ENCODE results near the gene ZSWIM7. TPM values are rescaled to one million over a fixed set of nuclear protein-coding genes. Genes with fewer than 3 reads are reported as not detected.

ZSWIM7 gene
- total RNA-seq, 4 donors from 2014 or later: 3.7 to 13.4 (median 10.3) TPM

- no peak for DNase-seq
- H3K27ac ChIP-seq: no peak overlapping the region
- H3K36me3 ChIP-seq: no peaks in the 10 kb centered on the region
- intact Hi-C loops (cut with DNase I): no loop called here
- H3K4me3 ChIP-seq: no peak overlapping the region
- no peaks in the 10 kb centered on the region for H3K9me3 ChIP-seq
- H3K4me1 ChIP-seq: no peaks in the 10 kb centered on the region
- TF ChIP-seq POLR2A (IDR thresholded peaks at IDR 0.05) (no peak), CTCF (IDR thresholded peaks at IDR 0.05) (no peak)
- H3K27me3 ChIP-seq: no peaks in the 10 kb centered on the region
- WGBS, 2 donors: 88 to 92% methylated on average over 5 of the region's 5 CpGs
These were observed 64.6 kb downstream of the ZSWIM7 start for GRCh38 chr17:15934866-15935265.

DNA sequence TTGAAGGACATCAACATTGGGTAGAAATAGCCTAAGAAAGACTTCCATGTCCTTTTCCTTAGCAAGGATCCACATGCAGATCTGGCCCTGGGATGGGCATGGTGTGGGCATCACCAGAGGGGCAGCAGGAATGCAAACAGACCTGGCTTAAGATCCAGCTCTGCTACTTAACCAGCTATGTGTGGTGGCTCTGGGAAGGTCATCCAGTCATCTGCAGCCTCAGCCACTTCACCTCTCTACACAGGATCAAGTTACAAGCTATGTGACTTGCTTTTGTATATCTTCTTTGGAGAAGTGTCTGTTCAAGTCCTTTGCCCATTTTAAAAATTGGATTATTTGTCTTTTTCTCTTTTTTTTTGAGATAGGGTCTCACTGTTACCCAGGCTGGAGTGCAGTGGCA lies 68.1 kb downstream of the ZSWIM7 start:
- TF ChIP-seq CTCF (IDR thresholded peaks at IDR 0.05) (no peak), POLR2A (IDR thresholded peaks at IDR 0.05) (no peak)
- H3K36me3 ChIP-seq: no peaks in the 10 kb centered on the region
- H3K9me3 ChIP-seq: no peaks in the 10 kb centered on the region
- H3K27ac ChIP-seq: no peak overlapping the region
- intact Hi-C loops (cut with DNase I): no loop called here
- no peaks in the 10 kb centered on the region for H3K4me1 ChIP-seq
- no peak for DNase-seq
- peaks cover 0 to 24% (median 0%) of the 10 kb centered on the region in 4 donors for H3K27me3 ChIP-seq
- H3K4me3 ChIP-seq: no peak overlapping the region

DNA sequence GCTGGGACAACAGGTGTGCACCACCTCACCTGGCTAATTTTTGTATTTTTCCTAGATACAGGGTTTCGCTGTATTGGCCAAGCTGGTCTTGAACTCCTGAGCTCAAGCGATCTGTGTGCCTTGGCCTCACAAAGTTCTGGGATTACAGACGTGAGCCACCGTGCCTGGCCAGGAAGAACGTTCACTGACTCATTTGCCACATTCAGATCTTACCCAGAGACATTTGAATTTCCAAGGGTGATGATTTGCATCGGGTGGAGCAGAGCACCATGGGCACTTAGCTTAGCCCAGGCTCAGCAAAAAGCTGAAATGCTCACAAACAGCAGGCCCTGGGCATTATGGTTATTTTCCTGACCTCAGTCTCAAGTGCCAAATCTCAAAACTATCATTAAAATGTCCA lies 69.1 kb downstream of the ZSWIM7 start:
- H3K27me3 ChIP-seq: peaks cover 0 to 28% (median 0%) of the 10 kb centered on the region in 4 donors
- no peaks in the 10 kb centered on the region for H3K9me3 ChIP-seq
- TF ChIP-seq POLR2A (IDR thresholded peaks at IDR 0.05) (no peak), CTCF (IDR thresholded peaks at IDR 0.05) (no peak)
- H3K4me3 ChIP-seq: no peak overlapping the region
- no peak overlapping the region for H3K27ac ChIP-seq
- H3K36me3 ChIP-seq: no peaks in the 10 kb centered on the region
- 50 to 53% methylated on average over 1 to 6 of the region's 6 CpGs for WGBS, 2 donors
- intact Hi-C loops (cut with DNase I): no loop called here
- H3K4me1 ChIP-seq: no peaks in the 10 kb centered on the region
- DNase-seq: no peak

GRCh38 chr17:15929941-15930340 lies 69.6 kb downstream of the ZSWIM7 start:
- Histone ChIP-seq H3K9me3 (no peaks in the 10 kb centered on the region), H3K4me3 (no peak overlapping the region), H3K36me3 (no peaks in the 10 kb centered on the region), H3K27me3 (peaks cover 0 to 28% (median 0%) of the 10 kb centered on the region in 4 donors), H3K4me1 (no peaks in the 10 kb centered on the region), H3K27ac (no peak overlapping the region)
- TF ChIP-seq CTCF (IDR thresholded peaks at IDR 0.05): no peak
- no peak for TF ChIP-seq POLR2A (IDR thresholded peaks at IDR 0.05)
- intact Hi-C loops (cut with DNase I): no loop called here
- WGBS, 2 donors: 69 to 81% methylated on average over 4 of the region's 4 CpGs
- no peak for DNase-seq

DNA sequence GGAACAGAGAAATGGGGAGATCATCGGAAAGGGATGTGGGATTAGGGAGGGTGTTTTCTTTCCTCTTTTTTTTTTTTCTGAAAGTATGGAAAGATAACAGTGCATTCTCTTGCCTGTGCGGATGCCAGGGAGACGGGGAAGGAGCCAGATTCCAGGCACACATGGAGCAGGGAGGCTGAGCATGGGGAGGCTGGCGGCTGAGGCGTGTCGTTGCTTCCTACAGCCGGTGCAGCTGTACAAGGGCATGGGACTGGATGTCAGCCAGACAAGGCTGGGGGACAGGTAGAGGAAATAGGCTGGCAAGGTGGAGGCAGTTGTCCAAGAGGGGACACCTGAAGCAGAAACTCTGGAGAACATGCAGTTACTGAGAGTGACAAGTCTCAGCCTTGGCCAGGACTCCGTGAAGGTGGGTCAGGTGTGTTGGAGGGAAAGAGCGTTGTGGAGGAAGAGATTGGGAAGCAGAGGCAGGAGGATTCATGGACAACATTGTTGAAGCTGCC lies 71.2 kb downstream of the ZSWIM7 start:
- 70 to 76% methylated on average over 6 to 9 of the region's 9 CpGs for WGBS, 2 donors

More for the DNA sequence above, 71.2 kb downstream of the ZSWIM7 start:
- no peak for TF ChIP-seq CTCF (IDR thresholded peaks at IDR 0.05)
- no peak for TF ChIP-seq POLR2A (IDR thresholded peaks at IDR 0.05)
- intact Hi-C loops (cut with DNase I): no loop called here
- H3K36me3 ChIP-seq: no peaks in the 10 kb centered on the region
- H3K4me1 ChIP-seq: no peaks in the 10 kb centered on the region
- peaks cover 0 to 28% (median 0%) of the 10 kb centered on the region in 4 donors for H3K27me3 ChIP-seq
- no peak overlapping the region for H3K27ac ChIP-seq
- no peaks in the 10 kb centered on the region for H3K9me3 ChIP-seq
- no peak for DNase-seq
- H3K4me3 ChIP-seq: no peak overlapping the region

Other genes with a start within 250 kb of the ZSWIM7 start
- gene ADORA2B, start 54.6 kb downstream of the ZSWIM7 start, total RNA-seq: 10 to 100 TPM; 12.2 to 34.9 (median 32.0) TPM
- gene TTC19, start 120 bp upstream of the ZSWIM7 start, total RNA-seq: 10 to 100 TPM; 20.0 to 75.7 (median 35.6) TPM
- gene NCOR1, start 215.8 kb upstream of the ZSWIM7 start, total RNA-seq: 100 to 1,000 TPM in 1 of 4 donors, 10 to 100 TPM in 3; 52.5 to 188 (median 76.8) TPM
- 10 to 100 TPM; 19.8 to 62.4 (median 26.5) TPM for gene PIGL, start 217.5 kb upstream of the ZSWIM7 start, total RNA-seq